NCI-H82 (cell line): ENCODE results near the gene PCDH15.

ENCODE experiments used
- DNase-seq: peaks from one replicate; lab custom pipeline; 2025; lab: John Stamatoyannopoulos, UW

The PCDH15 gene

GRCh38 chr10:54800741-54801421 lies at the start of gene PCDH15:
TSS of gene PCDH15 (minus strand) at chr10:54801231. CDS start at chr10:54664262, 136,969 bp downstream.
- peak; percentile 79 for DNase-seq

DNA sequence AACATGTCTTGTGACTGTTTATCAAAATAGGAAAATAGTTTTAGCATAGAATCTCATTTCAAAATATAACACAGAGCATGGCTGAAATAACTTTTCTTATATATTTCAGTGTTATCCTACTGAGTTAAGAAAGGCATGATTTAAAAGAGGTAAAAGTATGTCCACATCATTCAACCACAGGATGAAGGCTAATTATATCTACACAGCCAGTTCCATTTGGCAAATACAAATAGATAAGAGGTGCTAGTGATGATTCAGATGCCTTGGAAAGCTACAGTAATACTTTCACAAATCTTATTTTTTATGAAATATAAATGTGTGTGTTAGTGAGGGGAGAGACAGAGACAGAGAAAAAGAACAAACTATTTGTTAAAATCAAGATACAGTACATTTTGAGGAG lies 42.9 kb upstream of the PCDH15 start:
- DNase-seq: no peak

DNA sequence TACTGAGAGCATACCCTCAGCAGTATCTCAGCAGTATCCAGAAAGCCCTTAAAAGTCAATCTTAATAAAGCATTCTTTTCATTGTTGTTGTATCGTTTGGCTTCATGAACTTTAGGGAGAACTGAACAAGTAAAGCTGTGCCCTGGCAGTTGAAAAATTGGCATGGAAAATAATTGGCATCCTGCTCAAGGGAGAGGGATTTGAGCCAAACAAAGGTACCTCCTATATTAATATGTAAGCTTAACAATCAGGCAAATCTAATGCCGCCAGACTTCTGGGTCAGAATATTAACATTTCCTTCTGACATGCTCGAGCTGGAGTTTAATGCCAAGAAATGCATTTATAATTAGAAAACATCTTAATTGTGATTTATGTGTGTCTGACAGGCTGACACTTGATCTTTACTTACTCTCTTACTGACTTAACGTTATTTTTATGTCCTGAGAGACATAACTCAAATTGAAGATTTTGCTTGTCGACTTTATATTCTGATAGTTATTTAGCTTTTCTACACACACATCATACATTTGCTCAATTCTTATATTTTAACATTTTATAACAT lies 42.1 kb upstream of the PCDH15 start:
- DNase-seq: no peak

DNA sequence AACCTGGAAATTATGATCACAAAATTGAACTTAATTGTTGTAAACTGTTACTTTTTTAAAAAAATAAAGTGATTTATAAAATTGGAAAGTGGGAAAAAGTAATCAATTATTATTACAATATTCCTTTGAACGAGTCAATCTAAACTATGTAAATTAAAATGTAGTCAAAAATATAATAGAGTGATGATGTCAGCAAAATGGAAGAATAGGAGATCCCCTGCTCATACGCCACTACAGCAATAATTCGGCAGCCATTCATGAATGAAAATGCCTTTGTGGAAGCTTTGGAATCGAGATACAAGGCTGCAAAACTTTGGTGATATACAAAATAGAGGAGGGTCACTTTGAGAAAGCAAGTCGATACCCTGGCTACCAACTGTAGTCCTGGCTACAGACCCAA lies 36.4 kb upstream of the PCDH15 start:
- no peak for DNase-seq

GRCh38 chr10:54833029-54833428 lies 32.0 kb upstream of the PCDH15 start:
- DNase-seq: no peak

DNA sequence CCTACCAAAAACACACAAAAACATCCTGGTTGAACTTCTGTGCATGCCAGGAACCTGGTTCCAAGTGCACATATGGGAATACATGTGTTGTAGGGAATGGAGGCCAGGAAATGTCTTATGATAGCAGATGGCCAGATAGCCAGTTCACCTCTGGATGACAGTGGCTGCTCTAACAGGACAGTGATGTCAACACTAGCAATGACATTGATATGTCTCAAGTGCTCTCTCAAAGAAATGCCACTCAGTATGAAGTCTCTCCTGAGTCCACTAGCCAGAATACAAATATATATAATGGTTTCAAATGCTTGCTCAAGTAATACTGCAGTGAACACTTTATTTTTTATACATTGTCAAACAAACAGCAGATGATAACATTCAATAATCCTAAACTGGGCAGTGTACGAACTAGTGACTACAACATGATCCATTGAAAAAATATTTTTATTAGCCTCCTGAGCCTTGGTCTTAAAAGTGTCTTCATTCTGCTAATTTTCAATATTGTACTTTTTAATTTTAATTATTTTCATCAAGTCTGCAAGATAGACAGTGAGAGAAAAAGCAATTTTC lies 26.0 kb upstream of the PCDH15 start:
- no peak for DNase-seq

DNA sequence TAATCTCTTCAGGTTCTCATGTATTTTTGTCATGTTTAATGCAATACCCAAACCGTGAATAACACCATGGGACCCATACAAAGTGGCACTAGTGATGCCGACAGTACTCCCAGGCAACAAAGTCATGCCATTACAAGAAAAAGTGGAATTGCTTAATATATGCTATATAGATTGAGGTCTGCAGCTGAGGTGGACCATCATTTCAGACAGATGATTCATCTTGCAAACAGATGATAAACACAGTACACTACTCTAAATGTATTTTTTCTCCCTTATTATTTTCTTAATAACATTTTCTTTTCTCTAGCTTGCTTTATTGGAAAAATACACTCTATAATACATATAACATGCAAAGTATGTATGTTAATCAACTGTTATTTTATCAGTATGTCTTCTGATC lies 14.6 kb upstream of the PCDH15 start:
- no peak for DNase-seq

GRCh38 chr10:54808186-54808935 lies 7.3 kb upstream of the PCDH15 start:
- no peak for DNase-seq

GRCh38 chr10:54799506-54799905 lies 1.5 kb downstream of the PCDH15 start:
- DNase-seq: no peak

- no peak for DNase-seq
Observed at GRCh38 chr10:54797636-54798321, 3.3 kb downstream of the PCDH15 start.

DNA sequence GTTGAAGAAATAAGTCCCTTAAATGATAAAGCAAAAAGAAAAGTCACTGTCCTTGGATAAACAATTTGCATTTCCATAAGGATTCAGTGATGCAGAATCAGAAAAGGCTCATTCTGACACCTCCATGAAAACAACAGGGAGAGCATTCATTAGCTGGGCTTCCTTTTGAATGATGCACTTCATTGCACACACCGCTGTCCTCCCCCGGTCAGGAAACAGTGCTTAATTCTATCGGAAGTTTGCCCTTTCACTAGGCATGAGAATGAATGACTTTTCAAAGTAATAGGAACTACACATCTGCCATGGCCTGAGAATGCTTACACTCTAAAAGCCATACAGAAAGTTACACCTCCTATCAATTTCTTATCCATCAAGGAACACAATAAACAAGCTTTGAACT lies 4.2 kb downstream of the PCDH15 start:
- DNase-seq: no peak

DNA sequence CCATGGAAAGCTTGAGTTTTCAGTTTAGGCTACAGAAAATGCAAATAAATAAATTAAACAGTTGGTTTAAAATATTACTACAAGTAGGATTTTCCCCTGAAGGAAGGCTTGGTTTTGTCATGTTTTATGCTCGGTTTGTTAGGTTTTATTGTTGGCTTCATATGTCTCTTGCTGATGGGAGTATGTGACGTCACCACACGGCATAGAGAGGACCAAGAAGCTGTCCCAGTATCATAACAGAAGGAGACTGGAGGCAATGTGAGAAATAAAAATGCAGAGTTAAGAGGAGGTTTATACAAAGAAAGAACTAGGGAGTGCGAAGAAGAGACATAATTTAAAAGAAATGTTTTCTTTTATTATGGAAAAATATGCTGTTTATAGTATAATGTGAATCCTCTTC lies 24.4 kb downstream of the PCDH15 start:
- DNase-seq: no peak

GRCh38 chr10:54772468-54773122 lies 28.4 kb downstream of the PCDH15 start:
- no peak for DNase-seq

DNA sequence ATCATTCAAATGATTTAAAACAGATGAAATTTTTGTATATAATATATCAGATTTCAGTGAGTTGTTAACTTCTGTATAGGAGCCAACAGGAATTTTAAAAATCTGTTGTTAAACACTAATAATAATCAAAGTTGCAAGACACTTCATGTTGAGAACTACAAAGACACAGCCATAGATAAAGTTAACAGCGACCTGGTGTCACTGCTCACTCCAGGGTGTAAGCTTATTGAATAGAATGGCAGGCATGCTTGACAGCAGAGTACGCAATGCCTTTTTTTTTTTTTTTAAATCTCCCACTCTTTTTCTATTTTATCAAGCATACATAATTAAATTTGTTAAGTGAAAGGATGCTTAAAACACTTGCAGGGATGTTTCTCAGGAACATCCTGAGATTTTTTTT lies 32.0 kb downstream of the PCDH15 start:
- DNase-seq: no peak

DNA sequence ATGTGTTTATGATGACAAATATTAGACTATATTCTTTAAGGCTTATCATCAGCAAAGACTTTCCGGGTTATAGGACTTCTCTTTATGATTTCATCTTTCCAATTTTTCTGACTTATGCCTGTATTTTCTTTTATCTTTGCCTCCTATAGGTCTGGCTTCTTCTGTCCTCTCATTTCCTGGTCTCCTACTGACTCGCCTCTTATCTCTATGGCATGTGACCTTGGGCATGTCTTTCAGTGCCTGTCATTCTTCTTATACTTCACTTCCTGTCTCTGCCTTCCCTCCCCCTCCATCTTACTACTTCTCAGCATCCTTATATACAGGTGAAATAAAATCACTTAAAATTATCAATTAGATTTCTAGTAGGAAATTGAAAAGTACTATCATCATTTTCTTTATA lies 42.2 kb downstream of the PCDH15 start:
- DNase-seq: no peak

DNA sequence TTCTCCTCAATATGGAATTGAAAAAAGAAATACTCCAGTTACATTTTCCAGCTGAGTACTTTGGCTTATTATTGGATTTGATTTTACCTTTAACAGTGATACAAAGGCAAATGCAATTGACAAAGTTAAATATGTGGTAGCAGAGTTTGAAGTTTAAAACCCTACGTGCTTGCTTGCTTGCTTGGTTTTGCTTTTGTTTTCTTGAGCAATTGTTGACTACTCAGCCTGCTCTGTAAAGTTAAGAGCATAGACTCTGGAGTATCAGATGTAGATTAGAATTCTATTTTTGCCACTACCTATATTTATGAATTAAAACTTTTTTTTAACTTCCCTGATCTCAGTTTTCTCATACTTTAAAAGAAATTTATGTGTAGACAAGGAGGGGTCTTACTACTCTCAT lies 51.4 kb downstream of the PCDH15 start:
- DNase-seq: no peak

DNA sequence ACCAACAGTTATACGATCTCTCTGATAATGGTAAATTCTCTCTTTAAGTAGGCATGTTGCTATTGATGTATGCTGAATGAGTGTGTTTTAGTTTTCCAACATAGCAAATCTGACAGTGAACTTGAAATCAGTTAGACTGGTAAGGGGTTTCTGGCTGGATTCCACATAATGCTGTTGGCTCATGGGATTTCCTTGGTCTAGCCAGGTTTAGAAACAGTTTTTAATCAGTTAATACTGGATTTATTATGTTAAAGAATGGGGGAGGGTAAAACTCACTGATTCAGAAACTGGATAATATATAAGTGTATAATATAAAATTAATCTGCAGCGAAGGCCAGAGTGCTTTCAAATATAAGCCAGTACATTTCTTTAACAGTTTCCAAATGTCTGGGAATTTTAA lies 55.6 kb downstream of the PCDH15 start:
- no peak for DNase-seq

DNA sequence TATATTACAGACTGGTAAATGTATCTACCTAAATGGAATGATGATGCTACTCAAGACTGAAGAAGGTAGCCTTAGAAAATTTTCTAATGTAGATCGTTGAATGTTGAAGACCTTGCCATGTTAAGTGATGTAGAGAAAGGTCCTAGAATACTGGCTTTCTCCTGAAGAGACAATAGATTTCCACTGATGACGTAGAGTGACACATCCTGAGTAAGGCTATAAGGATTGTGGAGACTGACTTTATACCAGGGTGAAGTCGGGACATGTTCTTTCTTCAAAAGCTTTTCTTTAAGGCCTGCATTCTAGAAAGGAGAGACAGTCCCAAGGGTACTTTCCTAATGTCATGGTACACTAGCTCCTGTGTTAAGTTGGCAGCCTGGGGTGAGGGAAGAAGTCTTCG lies 58.6 kb downstream of the PCDH15 start:
- no peak for DNase-seq

DNA sequence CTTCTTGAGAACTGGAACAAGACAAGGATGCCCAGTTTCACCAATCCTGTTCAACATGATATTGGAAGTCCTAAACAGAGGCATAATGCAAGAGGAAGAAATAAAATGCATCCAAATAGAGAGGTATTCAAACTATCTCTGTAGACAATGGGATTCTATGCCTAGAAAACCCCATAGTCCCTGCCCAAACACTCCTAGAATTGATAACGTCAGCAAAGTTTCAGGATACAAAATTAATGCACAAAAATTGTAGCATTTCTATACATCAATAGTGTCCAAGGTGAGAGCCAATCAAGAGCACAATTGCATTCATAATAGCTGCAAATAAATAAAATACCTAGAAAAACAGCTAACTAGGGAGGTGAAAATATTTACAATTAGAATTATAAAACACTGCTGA lies 72.5 kb downstream of the PCDH15 start:
- DNase-seq: no peak

DNA sequence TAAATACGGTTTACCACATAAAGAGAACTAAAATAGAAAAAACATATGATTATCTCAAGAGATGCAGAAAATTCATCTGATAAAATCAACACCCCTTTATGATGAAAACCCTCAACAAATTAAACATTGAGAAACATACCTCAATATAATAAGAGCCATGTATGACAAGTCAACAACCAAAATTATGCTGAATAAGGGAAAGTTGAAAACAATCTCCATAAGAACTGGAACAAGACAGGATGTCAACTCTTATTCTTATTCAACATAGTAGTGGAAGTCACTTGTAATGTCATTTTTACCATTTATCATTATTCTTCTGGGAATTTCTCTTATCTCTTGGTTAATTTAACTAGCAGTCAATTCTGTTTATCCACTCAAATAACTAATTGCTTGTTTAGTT lies 79.0 kb downstream of the PCDH15 start:
- no peak for DNase-seq

DNA sequence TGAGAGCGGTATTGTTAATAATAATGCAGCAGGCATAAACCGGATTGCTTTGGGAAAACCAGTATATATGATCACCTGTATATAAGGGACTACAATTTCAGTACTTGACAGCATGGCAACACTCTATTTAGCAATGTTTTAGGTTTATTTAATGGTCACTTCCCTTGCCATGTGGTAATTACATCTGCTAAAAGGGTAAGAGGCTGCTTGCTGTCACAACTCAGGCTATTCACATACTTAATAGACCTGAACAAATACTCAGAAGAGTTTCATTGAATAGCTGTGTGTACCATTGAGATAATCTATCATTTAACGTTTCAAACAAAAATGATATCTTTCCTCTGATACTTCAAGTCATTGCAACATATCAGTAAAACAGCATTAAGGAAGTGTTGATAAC lies 90.1 kb downstream of the PCDH15 start:
- no peak for DNase-seq

DNA sequence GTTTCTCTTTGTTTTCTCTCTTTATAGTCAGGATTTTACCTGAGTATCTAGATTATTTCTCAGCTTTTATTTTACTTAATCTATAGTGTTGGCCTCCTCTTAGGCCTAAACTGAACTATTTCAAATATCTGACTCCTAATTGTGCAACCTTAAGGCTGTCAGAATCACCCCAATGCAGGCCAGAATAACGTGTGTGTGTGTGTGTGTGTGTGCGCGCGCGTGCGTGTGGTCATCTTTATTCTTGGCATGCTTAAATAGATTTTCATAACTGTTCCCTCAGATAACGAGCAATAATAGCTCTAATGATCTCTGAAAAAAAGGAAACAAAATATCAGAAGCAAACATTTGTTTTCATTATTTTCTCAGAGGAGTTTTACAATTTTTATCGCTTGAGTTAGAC lies 92.4 kb downstream of the PCDH15 start:
- DNase-seq: no peak
